NT2/D1 (cell line): ENCODE results near the gene MAGEL2.

Source experiments
- SUZ12 ChIP-seq: IDR thresholded peaks from 2 replicates; pipeline ENCODE4 v1.6.1; 2011; ENCODE audit not compliant: insufficient read length, insufficient read depth; ENCODE audit errors: extremely low read depth
- YY1 ChIP-seq: IDR thresholded peaks from 2 replicates; pipeline ENCODE4 v1.6.1; 2011; ENCODE audit not compliant: insufficient read length, insufficient read depth
- ZNF274 ChIP-seq: IDR thresholded peaks from 2 replicates; pipeline ENCODE4 v1.6.1; 2011; ENCODE audit warnings: mild to moderate bottlenecking, low read depth, low read length

- TF ChIP-seq YY1 (no peak), SUZ12 (no peak), ZNF274 (no peak)
Observed at GRCh38 chr15:23648920-23649515, 1.4 kb upstream of the MAGEL2 start.
